ENCODE measurements around the gene ITGA1.
"Not testable (repeated sequence)": the region's sequence is repeated elsewhere in the genome, so short reads cannot be mapped to it uniquely, and the experiment has no call there.

The ITGA1 gene

GRCh38 chr5:52853650-52854049 lies 65.9 kb downstream of the ITGA1 start:
- no peaks in the 10 kb centered on the region for H3K27me3 ChIP-seq (ENCODE audit: control insufficient read depth, insufficient read depth, low read length)

GRCh38 chr5:52854301-52854700 lies 66.6 kb downstream of the ITGA1 start:
- H3K27ac ChIP-seq (ENCODE audit: low read length), result no peak overlapping the region
- H3K9me3 ChIP-seq (ENCODE audit: control insufficient read depth, low read depth, low read length), result no peaks in the 10 kb centered on the region
- no peak overlapping the region for H3K4me3 ChIP-seq (ENCODE audit: low read length)
- no peak overlapping the region for H3K9ac ChIP-seq (ENCODE audit: low read length)
- no peaks in the 10 kb centered on the region for H3K36me3 ChIP-seq (ENCODE audit: control insufficient read depth, low read depth, low read length)
- no peaks in the 10 kb centered on the region for H3K27me3 ChIP-seq (ENCODE audit: control insufficient read depth, insufficient read depth, low read length)
- no peaks in the 10 kb centered on the region for H3K4me1 ChIP-seq (ENCODE audit: control insufficient read depth, low read depth, low read length)

More at GRCh38 chr5:52853650-52854049, 65.9 kb downstream of the ITGA1 start:
- H3K4me1 ChIP-seq (ENCODE audit: control insufficient read depth, low read depth, low read length), result no peaks in the 10 kb centered on the region
- no peaks in the 10 kb centered on the region for H3K9me3 ChIP-seq (ENCODE audit: control insufficient read depth, low read depth, low read length)
- no peak overlapping the region for H3K9ac ChIP-seq (ENCODE audit: low read length)
- H3K36me3 ChIP-seq (ENCODE audit: control insufficient read depth, low read depth, low read length), result no peaks in the 10 kb centered on the region
- H3K27ac ChIP-seq (ENCODE audit: low read length), result no peak overlapping the region
- H3K4me3 ChIP-seq (ENCODE audit: low read length), result no peak overlapping the region

- no peaks in the 10 kb centered on the region for H3K4me1 ChIP-seq (ENCODE audit: control insufficient read depth, low read depth, low read length)
- no peaks in the 10 kb centered on the region for H3K9me3 ChIP-seq (ENCODE audit: control insufficient read depth, low read depth, low read length)
- H3K27ac ChIP-seq (ENCODE audit: low read length), result no peak overlapping the region
- H3K4me3 ChIP-seq (ENCODE audit: low read length), result no peak overlapping the region
- H3K27me3 ChIP-seq (ENCODE audit: control insufficient read depth, insufficient read depth, low read length), result no peaks in the 10 kb centered on the region
- no peaks in the 10 kb centered on the region for H3K36me3 ChIP-seq (ENCODE audit: control insufficient read depth, low read depth, low read length)
- H3K9ac ChIP-seq (ENCODE audit: low read length), result no peak overlapping the region
These were observed 67.2 kb downstream of the ITGA1 start for GRCh38 chr5:52854949-52855348.

GRCh38 chr5:52856564-52856963 lies 68.8 kb downstream of the ITGA1 start:
- Histone ChIP-seq H3K4me3 (ENCODE audit: low read length) (no peak overlapping the region), H3K4me1 (ENCODE audit: control insufficient read depth, low read depth, low read length) (no peaks in the 10 kb centered on the region), H3K27ac (ENCODE audit: low read length) (no peak overlapping the region), H3K27me3 (ENCODE audit: control insufficient read depth, insufficient read depth, low read length) (no peaks in the 10 kb centered on the region), H3K9me3 (ENCODE audit: control insufficient read depth, low read depth, low read length) (no peaks in the 10 kb centered on the region), H3K9ac (ENCODE audit: low read length) (no peak overlapping the region), H3K36me3 (ENCODE audit: control insufficient read depth, low read depth, low read length) (no peaks in the 10 kb centered on the region)

GRCh38 chr5:52859628-52860027 lies 71.9 kb downstream of the ITGA1 start:
- Histone ChIP-seq H3K4me1 (ENCODE audit: control insufficient read depth, low read depth, low read length) (no peaks in the 10 kb centered on the region), H3K27ac (ENCODE audit: low read length) (no peak overlapping the region), H3K9me3 (ENCODE audit: control insufficient read depth, low read depth, low read length) (no peaks in the 10 kb centered on the region), H3K4me3 (ENCODE audit: low read length) (no peak overlapping the region), H3K27me3 (ENCODE audit: control insufficient read depth, insufficient read depth, low read length) (no peaks in the 10 kb centered on the region), H3K9ac (ENCODE audit: low read length) (no peak overlapping the region), H3K36me3 (ENCODE audit: control insufficient read depth, low read depth, low read length) (no peaks in the 10 kb centered on the region)

- Histone ChIP-seq H3K9me3 (ENCODE audit: control insufficient read depth, low read depth, low read length) (no peaks in the 10 kb centered on the region), H3K4me3 (ENCODE audit: low read length) (no peak overlapping the region), H3K9ac (ENCODE audit: low read length) (no peak overlapping the region), H3K4me1 (ENCODE audit: control insufficient read depth, low read depth, low read length) (no peaks in the 10 kb centered on the region), H3K36me3 (ENCODE audit: control insufficient read depth, low read depth, low read length) (no peaks in the 10 kb centered on the region), H3K27ac (ENCODE audit: low read length) (no peak overlapping the region), H3K27me3 (ENCODE audit: control insufficient read depth, insufficient read depth, low read length) (no peaks in the 10 kb centered on the region)
These were observed 73.7 kb downstream of the ITGA1 start for GRCh38 chr5:52861368-52861767.

GRCh38 chr5:52863715-52864290 lies 76.1 kb downstream of the ITGA1 start:
- H3K27me3 ChIP-seq (ENCODE audit: control insufficient read depth, insufficient read depth, low read length), result no peaks in the 10 kb centered on the region
- no peaks in the 10 kb centered on the region for H3K4me1 ChIP-seq (ENCODE audit: control insufficient read depth, low read depth, low read length)
- no peak overlapping the region for H3K4me3 ChIP-seq (ENCODE audit: low read length)
- H3K36me3 ChIP-seq (ENCODE audit: control insufficient read depth, low read depth, low read length), result no peaks in the 10 kb centered on the region
- no peaks in the 10 kb centered on the region for H3K9me3 ChIP-seq (ENCODE audit: control insufficient read depth, low read depth, low read length)
- H3K9ac ChIP-seq (ENCODE audit: low read length), result no peak overlapping the region
- no peak overlapping the region for H3K27ac ChIP-seq (ENCODE audit: low read length)

GRCh38 chr5:52864371-52864770 lies 76.7 kb downstream of the ITGA1 start:
- H3K27ac ChIP-seq (ENCODE audit: low read length), result no peak overlapping the region

GRCh38 chr5:52864884-52865283 lies 77.2 kb downstream of the ITGA1 start:
- H3K36me3 ChIP-seq (ENCODE audit: control insufficient read depth, low read depth, low read length), result no peaks in the 10 kb centered on the region
- no peaks in the 10 kb centered on the region for H3K27me3 ChIP-seq (ENCODE audit: control insufficient read depth, insufficient read depth, low read length)
- no peak overlapping the region for H3K27ac ChIP-seq (ENCODE audit: low read length)
- no peak overlapping the region for H3K9ac ChIP-seq (ENCODE audit: low read length)
- H3K4me1 ChIP-seq (ENCODE audit: control insufficient read depth, low read depth, low read length), result no peaks in the 10 kb centered on the region
- H3K4me3 ChIP-seq (ENCODE audit: low read length), result no peak overlapping the region
- no peaks in the 10 kb centered on the region for H3K9me3 ChIP-seq (ENCODE audit: control insufficient read depth, low read depth, low read length)

More at GRCh38 chr5:52864371-52864770, 76.7 kb downstream of the ITGA1 start:
- Histone ChIP-seq H3K27me3 (ENCODE audit: control insufficient read depth, insufficient read depth, low read length) (no peaks in the 10 kb centered on the region), H3K9ac (ENCODE audit: low read length) (no peak overlapping the region), H3K4me3 (ENCODE audit: low read length) (no peak overlapping the region), H3K4me1 (ENCODE audit: control insufficient read depth, low read depth, low read length) (no peaks in the 10 kb centered on the region), H3K9me3 (ENCODE audit: control insufficient read depth, low read depth, low read length) (no peaks in the 10 kb centered on the region), H3K36me3 (ENCODE audit: control insufficient read depth, low read depth, low read length) (no peaks in the 10 kb centered on the region)

- not testable (repeated sequence) for H3K27me3 ChIP-seq (ENCODE audit: control insufficient read depth, insufficient read depth, low read length); H3K27ac ChIP-seq (ENCODE audit: low read length); H3K9me3 ChIP-seq (ENCODE audit: control insufficient read depth, low read depth, low read length)
These were observed 78.3 kb downstream of the ITGA1 start for GRCh38 chr5:52865991-52866390.

GRCh38 chr5:52867809-52868208 lies 80.1 kb downstream of the ITGA1 start:
- Histone ChIP-seq H3K4me1 (ENCODE audit: control insufficient read depth, low read depth, low read length) (no peaks in the 10 kb centered on the region), H3K9ac (ENCODE audit: low read length) (no peak overlapping the region), H3K27me3 (ENCODE audit: control insufficient read depth, insufficient read depth, low read length) (no peaks in the 10 kb centered on the region), H3K27ac (ENCODE audit: low read length) (no peak overlapping the region), H3K4me3 (ENCODE audit: low read length) (no peak overlapping the region), H3K9me3 (ENCODE audit: control insufficient read depth, low read depth, low read length) (no peaks in the 10 kb centered on the region), H3K36me3 (ENCODE audit: control insufficient read depth, low read depth, low read length) (no peaks in the 10 kb centered on the region)

More at GRCh38 chr5:52865991-52866390, 78.3 kb downstream of the ITGA1 start:
- not testable (repeated sequence) for H3K36me3 ChIP-seq (ENCODE audit: control insufficient read depth, low read depth, low read length); H3K9ac ChIP-seq (ENCODE audit: low read length); H3K4me1 ChIP-seq (ENCODE audit: control insufficient read depth, low read depth, low read length); H3K4me3 ChIP-seq (ENCODE audit: low read length)

- Histone ChIP-seq H3K4me3 (ENCODE audit: low read length) (no peak overlapping the region), H3K36me3 (ENCODE audit: control insufficient read depth, low read depth, low read length) (no peaks in the 10 kb centered on the region), H3K27me3 (ENCODE audit: control insufficient read depth, insufficient read depth, low read length) (no peaks in the 10 kb centered on the region), H3K4me1 (ENCODE audit: control insufficient read depth, low read depth, low read length) (no peaks in the 10 kb centered on the region), H3K27ac (ENCODE audit: low read length) (no peak overlapping the region), H3K9me3 (ENCODE audit: control insufficient read depth, low read depth, low read length) (no peaks in the 10 kb centered on the region), H3K9ac (ENCODE audit: low read length) (no peak overlapping the region)
These were observed 80.7 kb downstream of the ITGA1 start for GRCh38 chr5:52868417-52868816.
